Stimulated activated naive CD4-positive, alpha-beta T cell treated with Interleukin-2 at 50 U/mL for 16 hours (primary cell): Measurements from ENCODE around the gene FAM107B.
"Not testable (repeated sequence)": the region's sequence is repeated elsewhere in the genome, so short reads cannot be mapped to it uniquely, and the experiment has no call there.

ENCODE experiments used
- DNase-seq: peaks from one replicate; lab custom pipeline; 2025; lab: John Stamatoyannopoulos, UW

The FAM107B gene

GRCh38 chr10:14692344-14693076, 82.2 kb downstream of the FAM107B start:
- no peak for DNase-seq

- DNase-seq = no peak
Measured at GRCh38 chr10:14691359-14691758, 83.3 kb downstream of the FAM107B start.

- DNase-seq = no peak
Measured at GRCh38 chr10:14688606-14689005, 86.1 kb downstream of the FAM107B start.

- not testable (repeated sequence) for DNase-seq
Measured at GRCh38 chr10:14688189-14688588, 86.5 kb downstream of the FAM107B start.

GRCh38 chr10:14687340-14687739, 87.4 kb downstream of the FAM107B start:
- no peak for DNase-seq

GRCh38 chr10:14686356-14686755, 88.3 kb downstream of the FAM107B start:
- DNase-seq = no peak

- DNase-seq = no peak
Measured at GRCh38 chr10:14684354-14684753, 90.3 kb downstream of the FAM107B start.

GRCh38 chr10:14683256-14683655, 91.4 kb downstream of the FAM107B start:
- DNase-seq = no peak

GRCh38 chr10:14681802-14682201, 92.9 kb downstream of the FAM107B start:
- no peak for DNase-seq

GRCh38 chr10:14681305-14681704, 93.4 kb downstream of the FAM107B start:
- no peak for DNase-seq

- no peak for DNase-seq
Measured at GRCh38 chr10:14678637-14679036, 96.1 kb downstream of the FAM107B start.

- DNase-seq = no peak
Measured at GRCh38 chr10:14676732-14677131, 98.0 kb downstream of the FAM107B start.

- DNase-seq = no peak
Measured at GRCh38 chr10:14674376-14675050, 100.2 kb downstream of the FAM107B start.

GRCh38 chr10:14673189-14673861, 101.4 kb downstream of the FAM107B start:
- DNase-seq = no peak

GRCh38 chr10:14671386-14671831, 103.3 kb downstream of the FAM107B start:
- DNase-seq = no peak

- no peak for DNase-seq
Measured at GRCh38 chr10:14670551-14671240, 104.0 kb downstream of the FAM107B start.

- DNase-seq = no peak
Measured at GRCh38 chr10:14669576-14669975, 105.1 kb downstream of the FAM107B start.

GRCh38 chr10:14667781-14668180, 106.9 kb downstream of the FAM107B start:
- DNase-seq = no peak

- no peak for DNase-seq
Measured at GRCh38 chr10:14667280-14667679, 107.4 kb downstream of the FAM107B start.

- no peak for DNase-seq
Measured at GRCh38 chr10:14665865-14666857, 108.5 kb downstream of the FAM107B start.

- no peak for DNase-seq
Measured at GRCh38 chr10:14665304-14665703, 109.4 kb downstream of the FAM107B start.
